Common myeloid progenitor, CD34-positive (primary cell): ENCODE data around the gene DRD3.

Source experiments
- CTCF ChIA-PET: fragments of 350-600 bp; sonication (Branson Sonifier 250); formaldehyde crosslinking; loops from one replicate; lab custom pipeline; 2021; ENCODE audit warnings: antibody characterized with exemption; lab: Charles Lee
- POLR2A ChIA-PET: fragments of 350-600 bp; sonication (Branson Sonifier 250); formaldehyde crosslinking; loops from one replicate; lab custom pipeline; 2021; ENCODE audit warnings: antibody characterized with exemption; lab: Charles Lee
- DNase-seq, 3 donors: peaks; one replicate each; pipeline versions ENCODE4 v3.0.0 to v3.0.0-alpha.2; 2013
- H3K27ac ChIP-seq, 2 experiments: 1 replicate in 1 of 2; 2 replicates in 1 of 2; pipeline ENCODE4 v1.7.0; 2013; ENCODE audit warnings: inconsistent platforms in 2 of 2, low read length in 2 of 2, mild to moderate bottlenecking in 2 of 2, low read depth in 1 of 2, moderate library complexity in 1 of 2; ENCODE audit not compliant: severe bottlenecking in 2 of 2, insufficient read depth in 1 of 2, poor library complexity in 1 of 2
- H3K27me3 ChIP-seq, 5 experiments: replicated peaks in 2 of 5; 1 replicate in 3 of 5; 2 replicates in 2 of 5; pipeline versions ENCODE4 v1.6.1 to v1.7.0; 2013; ENCODE audit warnings: low read length in 4 of 5, mild to moderate bottlenecking in 2 of 5, moderate library complexity in 2 of 5, inconsistent platforms in 1 of 5; ENCODE audit not compliant: insufficient read depth in 5 of 5, control insufficient read depth in 4 of 5
- H3K36me3 ChIP-seq, 4 experiments: 1 replicate in 2 of 4; 2 replicates in 2 of 4; pipeline versions ENCODE4 v1.6.1 to v1.7.0; 2013; ENCODE audit warnings: low read length in 3 of 4, control low read depth in 1 of 4, mild to moderate bottlenecking in 1 of 4; ENCODE audit not compliant: control insufficient read depth in 4 of 4, insufficient read depth in 4 of 4
- H3K4me1 ChIP-seq, 4 experiments: 1 replicate in 3 of 4; 2 replicates in 1 of 4; pipeline versions ENCODE4 v1.6.1 to v1.7.1; 2013; ENCODE audit warnings: low read length in 3 of 4, mild to moderate bottlenecking in 3 of 4, control low read depth in 1 of 4, inconsistent platforms in 1 of 4, moderate library complexity in 1 of 4; ENCODE audit not compliant: control insufficient read depth in 4 of 4, insufficient read depth in 4 of 4; ENCODE audit errors: control extremely low read depth in 1 of 4
- H3K4me3 ChIP-seq, 7 experiments: 1 replicate in 4 of 7; 2 replicates in 3 of 7; pipeline versions ENCODE4 v1.5.1 to v1.7.0; 2013; ENCODE audit warnings: mild to moderate bottlenecking in 7 of 7, low read length in 6 of 7, moderate library complexity in 6 of 7, inconsistent platforms in 2 of 7, low read depth in 2 of 7, control low read depth in 1 of 7; ENCODE audit not compliant: insufficient read depth in 4 of 7, control insufficient read depth in 1 of 7; ENCODE audit errors: extremely low read depth in 1 of 7
- H3K9me3 ChIP-seq, 5 experiments: 1 replicate in 4 of 5; 2 replicates in 1 of 5; pipeline versions ENCODE4 v1.6.1 to v1.7.1; 2013; ENCODE audit warnings: low read length in 4 of 5, mild to moderate bottlenecking in 2 of 5, inconsistent platforms in 1 of 5, low read depth in 1 of 5, moderate library complexity in 1 of 5; ENCODE audit not compliant: control insufficient read depth in 4 of 5, insufficient read depth in 2 of 5; ENCODE audit errors: control extremely low read depth in 1 of 5
- WGBS: methylation state at CpG from one replicate; pipeline ENCODE4 v1.1.5; 2013; ENCODE audit not compliant: insufficient coverage; 5-methylcytosine and 5-hydroxymethylcytosine counted together

Gene DRD3

DNA sequence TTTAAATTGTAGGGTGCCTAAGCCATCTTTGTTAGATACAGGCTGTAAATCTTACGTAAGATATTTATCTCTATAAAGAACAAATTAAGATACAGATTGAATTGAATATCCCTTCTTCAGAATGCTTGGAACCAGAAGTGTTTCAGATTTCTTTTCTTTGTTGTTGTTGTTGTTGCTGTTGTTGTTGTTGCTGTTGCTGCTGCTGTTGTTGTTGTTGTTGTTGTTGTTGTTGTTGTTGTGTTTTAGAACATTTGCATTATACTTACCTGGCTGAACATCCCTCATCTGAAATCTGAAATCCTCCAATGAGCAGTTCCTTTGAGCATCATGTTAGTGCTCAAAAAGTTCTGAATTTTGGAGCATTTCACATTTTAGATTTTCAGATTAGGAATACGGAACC, 95.7 kb downstream of the DRD3 start:
- H3K27ac ChIP-seq = no peak overlapping the region
- no peaks in the 10 kb centered on the region for H3K27me3 ChIP-seq
- POLR2A ChIA-PET = no interaction called here
- H3K36me3 ChIP-seq = peaks cover 40 to 84% (median 63%) of the 10 kb centered on the region in 4 experiments
- WGBS = 100% methylated on average over 1 of the region's 2 CpGs
- no peak for DNase-seq
- peaks cover 0 to 9% (median 0%) of the 10 kb centered on the region in 5 experiments for H3K9me3 ChIP-seq
- CTCF ChIA-PET = no interaction called here
- H3K4me1 ChIP-seq = no peaks in the 10 kb centered on the region
- H3K4me3 ChIP-seq = no peak overlapping the region

DNA sequence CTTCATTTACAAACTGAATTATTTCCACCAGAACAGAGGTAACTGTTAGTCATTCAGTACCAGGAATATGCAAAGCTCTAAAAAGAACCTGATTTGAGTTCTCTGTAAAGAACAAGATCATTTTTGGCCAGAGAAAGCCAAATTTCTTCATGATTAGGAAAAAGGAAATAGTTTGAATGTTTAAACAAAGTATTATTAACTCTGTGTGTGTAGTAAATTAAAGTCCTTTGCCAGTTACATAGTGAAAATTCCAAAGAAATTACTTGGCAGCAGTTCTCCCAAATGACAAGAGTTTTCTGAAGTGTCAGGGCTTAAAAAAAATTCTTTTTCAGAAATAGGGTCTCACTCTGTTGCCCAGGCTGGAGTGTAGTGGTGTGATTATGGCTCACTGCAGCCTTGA, 97.8 kb downstream of the DRD3 start:
- ChIA-PET POLR2A (no interaction called here), CTCF (no interaction called here)
- peaks cover 43 to 85% (median 63%) of the 10 kb centered on the region in 4 experiments for H3K36me3 ChIP-seq

DNA sequence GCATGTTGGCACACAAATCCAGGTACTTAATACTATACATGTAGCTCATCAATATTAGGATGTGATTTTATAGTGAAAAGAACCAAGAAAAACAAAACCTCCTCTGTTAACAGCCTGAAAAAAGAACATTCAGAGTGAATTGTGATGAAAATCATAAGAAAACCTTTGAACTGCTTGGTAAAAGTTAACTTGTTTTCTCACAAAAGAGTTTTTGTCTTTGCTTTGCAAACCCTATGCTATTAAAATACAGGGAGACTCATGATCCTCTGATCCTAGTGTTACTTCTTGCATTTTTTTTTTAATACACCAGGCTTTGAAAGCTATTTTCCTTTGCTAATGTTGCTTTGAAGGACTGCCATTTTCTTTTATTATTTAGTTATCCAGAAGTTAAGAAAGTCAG, 98.7 kb downstream of the DRD3 start:
- H3K27me3 ChIP-seq = no peaks in the 10 kb centered on the region
- no peak for DNase-seq
- ChIA-PET CTCF (no interaction called here), POLR2A (no interaction called here)
- no peak overlapping the region for H3K4me3 ChIP-seq
- peaks cover 38 to 85% (median 62%) of the 10 kb centered on the region in 4 experiments for H3K36me3 ChIP-seq
- no peaks in the 10 kb centered on the region for H3K4me1 ChIP-seq
- H3K9me3 ChIP-seq = no peaks in the 10 kb centered on the region
- H3K27ac ChIP-seq = no peak overlapping the region

More for the DNA sequence above, 97.8 kb downstream of the DRD3 start:
- Histone ChIP-seq H3K9me3 (no peaks in the 10 kb centered on the region), H3K4me1 (no peaks in the 10 kb centered on the region), H3K27me3 (no peaks in the 10 kb centered on the region), H3K4me3 (no peak overlapping the region), H3K27ac (no peak overlapping the region)
- no peak for DNase-seq

DNA sequence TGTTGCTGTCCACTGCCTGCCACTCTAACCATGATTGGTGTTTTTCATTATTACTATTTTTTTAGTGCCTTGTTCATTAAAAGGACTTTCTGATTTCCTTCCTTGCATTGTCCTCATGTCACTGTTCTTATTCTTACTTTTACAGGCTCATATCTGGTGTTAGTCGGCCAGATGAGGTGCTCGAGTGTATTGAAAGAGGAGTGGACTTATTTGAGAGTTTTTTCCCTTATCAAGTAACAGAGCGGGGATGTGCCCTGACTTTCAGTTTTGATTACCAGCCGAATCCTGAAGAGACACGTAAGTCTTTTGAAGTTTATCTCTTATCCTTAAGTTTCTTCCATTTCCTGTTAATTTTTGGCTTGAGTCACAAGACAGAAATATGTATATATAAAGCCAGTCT, 99.1 kb downstream of the DRD3 start:
- H3K9me3 ChIP-seq = no peaks in the 10 kb centered on the region
- H3K27me3 ChIP-seq = no peaks in the 10 kb centered on the region
- DNase-seq = peak in 2 of 3 donors; percentile 6 to 41
- WGBS = 80% methylated on average over 1 of the region's 5 CpGs
- H3K4me1 ChIP-seq = no peaks in the 10 kb centered on the region
- CTCF ChIA-PET = no interaction called here
- peaks cover 38 to 87% (median 62%) of the 10 kb centered on the region in 4 experiments for H3K36me3 ChIP-seq
- no peak overlapping the region for H3K27ac ChIP-seq
- no peak overlapping the region for H3K4me3 ChIP-seq
- POLR2A ChIA-PET = no interaction called here

DNA sequence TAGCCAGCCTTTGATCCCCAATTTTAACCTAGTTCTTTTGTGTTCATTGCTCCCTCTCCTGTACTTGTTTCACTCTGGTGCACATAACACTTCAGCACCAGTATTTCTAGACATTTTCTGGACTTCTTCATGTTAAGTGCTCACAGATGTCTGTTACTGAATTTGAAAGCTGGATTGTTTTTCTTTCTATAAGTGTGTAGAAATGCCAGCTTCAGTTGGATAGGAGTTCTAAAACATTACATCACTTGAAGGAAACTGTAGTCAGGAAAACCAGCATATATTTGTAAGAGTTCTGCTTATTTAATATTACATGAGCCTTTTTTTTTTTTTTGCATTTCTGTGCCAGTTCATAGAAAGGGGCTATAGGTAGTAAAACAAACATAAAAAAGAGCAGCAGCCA, 100.7 kb downstream of the DRD3 start:
- H3K27me3 ChIP-seq = no peaks in the 10 kb centered on the region
- POLR2A ChIA-PET = no interaction called here
- CTCF ChIA-PET = no interaction called here
- DNase-seq = no peak
- H3K36me3 ChIP-seq = peaks cover 36 to 92% (median 65%) of the 10 kb centered on the region in 4 experiments
- H3K9me3 ChIP-seq = no peaks in the 10 kb centered on the region
- H3K4me3 ChIP-seq = no peak overlapping the region
- no peaks in the 10 kb centered on the region for H3K4me1 ChIP-seq
- H3K27ac ChIP-seq = no peak overlapping the region
